Right cardiac atrium (tissue), 5 donors: ENCODE results near the gene RTL1. TPM values are rescaled to one million over a fixed set of nuclear protein-coding genes. Genes with fewer than 3 reads are reported as not detected.

Source experiments
- ATAC-seq, 2 donors: fragments of 200-7000 bp; cut with Tn5 transposase; one replicate each; pipeline versions ENCODE4 v1.8.0 to v1.9.1; 2020; ENCODE audit warnings: moderate library complexity in 2 of 2, mild to moderate bottlenecking in 1 of 2
- DNase-seq, 3 donors: peaks; one replicate each; pipeline ENCODE4 v3.0.0-alpha.2; 2020
- H3K27ac ChIP-seq: one replicate; pipeline ENCODE4 v1.5.1; 2013; ENCODE audit warnings: mild to moderate bottlenecking, low read length, control low read depth, moderate library complexity
- H3K27me3 ChIP-seq: one replicate; pipeline ENCODE4 v1.6.1; 2013; ENCODE audit not compliant: control insufficient read depth, insufficient read depth
- H3K4me1 ChIP-seq: one replicate; pipeline ENCODE4 v1.6.1; 2013; ENCODE audit warnings: low read length; ENCODE audit not compliant: control insufficient read depth, insufficient read depth
- H3K4me3 ChIP-seq: one replicate; pipeline ENCODE4 v1.5.1; 2013; ENCODE audit warnings: low read length, control low read depth
- H3K9me3 ChIP-seq: one replicate; pipeline ENCODE4 v1.6.1; 2013; ENCODE audit warnings: low read length; ENCODE audit not compliant: control insufficient read depth
- WGBS: extraction: QIAGEN DNeasy Blood & Tissue Kit; methylation state at CpG from one replicate; pipeline ENCODE4 v1.1.7; 2013; 5-methylcytosine and 5-hydroxymethylcytosine counted together
- intact Hi-C, 4 donors: fragments of 100-400 bp; cut with DNase I; formaldehyde crosslinking; loops; one replicate each; pipeline versions ENCODE4 v1.11.0 to v1.14.0; 2022 to 2023
- polyA plus RNA-seq: library from polyadenylated mRNA; stranded (reverse); fragments of 200-250 nt; gene quantifications from one replicate; pipeline ENCODE4 v1.2.3, GENCODE V29; 2013
- total RNA-seq, 4 donors: library from RNA; stranded (reverse); fragmentation: NEBNext Ultra II Directional; extraction: Animal tissue kit (Norgen Biotek cat#: 25700); gene quantifications; one replicate each; pipeline ENCODE4 v1.2.1, GENCODE V29; 2021
- donor health status: healthy with polysubstance abuse.
- donor health status: DM: no; HTN: yes; CAD: no.
- donor health status: DM: no; HTN: no; CAD: no.
- donor health status: DM: no; HTN: yes; CAD: no; lungs with severe emphysema.
- donor health status: DM: yes; HTN: yes; CAD: no.

Gene RTL1
- total and polyA plus RNA-seq, 5 donors: 0.05 TPM; not detected in 4

- WGBS: 79% methylated on average over 15 of the region's 15 CpGs
- H3K9me3 ChIP-seq: no peaks in the 10 kb centered on the region
- no peaks in the 10 kb centered on the region for H3K4me1 ChIP-seq
- H3K27ac ChIP-seq: no peak overlapping the region
- no peaks in the 10 kb centered on the region for H3K27me3 ChIP-seq
- H3K4me3 ChIP-seq: no peak overlapping the region
- ATAC-seq (no peak), DNase-seq (no peak)
- intact Hi-C loops: loop anchor here in 1 of 4 donors (10.0 kb wide), 1 partner anchor 783 kb away; no protein-coding TSS in a partner anchor
These were observed 61.6 kb downstream of the RTL1 start for GRCh38 chr14:100841761-100842403.

DNA sequence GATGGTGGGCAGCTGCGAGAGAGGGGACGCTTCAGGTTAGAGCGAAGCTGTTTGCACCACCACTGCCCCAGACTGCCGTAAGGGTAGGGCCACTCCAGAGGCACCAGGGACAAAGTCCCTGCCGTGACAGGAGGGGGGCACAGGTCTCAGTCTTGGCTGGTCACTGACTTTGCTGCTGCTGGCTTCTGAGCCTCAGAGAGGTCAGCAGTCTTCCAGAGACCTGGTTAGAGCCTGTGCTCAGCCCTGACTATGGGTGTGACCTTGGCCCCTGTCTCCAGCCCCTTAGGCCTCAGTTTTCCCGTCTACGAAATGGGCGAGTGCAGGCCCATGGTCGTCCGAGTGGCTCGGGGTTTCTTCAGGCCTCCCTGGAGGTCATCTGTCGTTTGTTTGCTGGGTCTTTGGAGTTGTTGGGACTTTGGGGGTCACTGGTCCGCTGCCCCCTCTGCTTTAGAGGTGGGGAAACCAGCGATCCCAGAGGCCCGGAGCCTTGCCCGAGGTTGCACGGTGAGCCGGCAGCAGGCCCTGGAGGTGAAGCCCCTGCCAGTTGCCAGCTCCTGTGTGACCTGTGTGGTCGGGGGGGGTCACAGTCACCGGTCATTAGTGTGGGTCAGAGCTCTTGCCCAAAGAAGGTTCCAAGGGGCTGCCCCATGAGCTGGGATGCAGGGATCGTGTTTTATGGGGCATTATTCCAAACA lies 62.3 kb downstream of the RTL1 start:
- no peaks in the 10 kb centered on the region for H3K4me1 ChIP-seq
- intact Hi-C loops: loop anchor here in 1 of 4 donors (10.0 kb wide), 1 partner anchor 784 kb away; no protein-coding TSS in a partner anchor
- no peaks in the 10 kb centered on the region for H3K9me3 ChIP-seq
- DNase-seq: peak in 1 of 3 donors; percentile 44
- ATAC-seq: no peak
- no peaks in the 10 kb centered on the region for H3K27me3 ChIP-seq
- no peak overlapping the region for H3K4me3 ChIP-seq
- no peak overlapping the region for H3K27ac ChIP-seq
- WGBS: 86% methylated on average over 21 of the region's 21 CpGs

DNA sequence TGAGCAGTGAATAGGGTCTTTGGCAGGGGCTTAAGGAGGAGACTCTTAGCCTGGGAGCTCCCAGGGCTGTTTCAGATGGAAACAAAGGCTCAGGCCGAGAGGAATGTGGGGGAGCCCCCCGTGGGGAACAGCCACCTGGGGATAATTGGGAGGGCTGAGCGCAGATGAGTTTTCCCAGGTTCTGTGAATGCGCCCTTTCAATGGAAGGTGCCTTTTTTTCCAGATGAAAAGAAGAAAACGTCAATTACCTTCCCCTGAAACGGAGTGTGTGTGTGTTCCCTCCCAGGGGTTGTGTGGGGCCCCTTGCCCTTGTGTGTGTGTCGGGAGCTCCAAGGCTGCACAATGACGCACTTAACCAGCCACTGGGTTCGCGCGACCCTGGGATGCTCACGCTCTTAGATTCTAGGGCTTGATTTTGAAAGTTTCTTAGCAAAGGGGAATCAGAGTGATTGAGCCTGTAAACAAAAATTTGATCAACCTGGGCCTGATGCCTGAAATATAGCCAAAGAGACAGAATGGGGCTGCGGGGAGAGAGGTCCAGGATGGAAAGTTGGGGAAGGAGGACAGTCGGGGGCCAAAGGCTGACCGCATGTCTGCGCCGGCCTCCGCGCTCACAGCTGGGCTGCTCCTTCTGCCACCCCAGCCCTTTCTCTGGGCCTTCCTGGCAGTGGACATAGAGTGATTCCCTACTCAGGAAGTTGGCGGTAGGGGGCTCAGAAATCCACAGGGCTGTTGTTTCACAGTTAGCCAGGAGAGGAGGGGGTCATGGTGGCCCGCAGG lies 63.0 kb downstream of the RTL1 start:
- no peaks in the 10 kb centered on the region for H3K4me1 ChIP-seq
- H3K4me3 ChIP-seq: no peak overlapping the region
- no peaks in the 10 kb centered on the region for H3K9me3 ChIP-seq
- 87% methylated on average over 21 of the region's 21 CpGs for WGBS
- H3K27me3 ChIP-seq: no peaks in the 10 kb centered on the region
- intact Hi-C loops: loop anchor here in 1 of 4 donors (10.0 kb wide), 1 partner anchor 784 kb away; no protein-coding TSS in a partner anchor
- DNase-seq (peak in 1 of 3 donors; percentile 5), ATAC-seq (no peak)
- H3K27ac ChIP-seq: no peak overlapping the region

DNA sequence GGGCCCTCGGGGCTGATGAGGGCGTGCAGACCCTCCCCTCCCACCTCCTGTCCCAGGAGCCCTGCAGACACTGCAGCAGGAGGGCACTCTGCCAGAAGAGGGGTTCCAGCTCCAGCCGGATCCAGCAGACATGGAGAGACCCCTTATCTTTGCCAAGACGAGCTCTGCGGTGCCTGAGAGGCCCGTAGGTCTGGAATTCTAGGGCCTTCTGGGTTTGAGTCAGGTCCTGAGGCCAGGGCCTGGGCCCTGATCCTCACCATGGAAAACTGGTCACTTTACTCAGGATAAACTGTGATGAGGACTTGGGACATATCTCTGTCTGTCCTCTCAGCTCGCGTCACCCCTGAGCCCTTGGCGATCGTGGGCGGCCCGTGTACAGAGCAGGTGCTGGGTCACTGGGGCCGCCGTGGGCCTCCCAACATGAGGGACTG lies 63.8 kb downstream of the RTL1 start:
- H3K4me1 ChIP-seq: no peaks in the 10 kb centered on the region
- DNase-seq (peak in 1 of 3 donors; percentile 24), ATAC-seq (no peak)
- 49% methylated on average over 14 of the region's 14 CpGs for WGBS
- no peaks in the 10 kb centered on the region for H3K27me3 ChIP-seq
- no peak overlapping the region for H3K4me3 ChIP-seq
- intact Hi-C loops: loop anchor here in 1 of 4 donors (10.0 kb wide), 1 partner anchor 785 kb away; no protein-coding TSS in a partner anchor
- no peak overlapping the region for H3K27ac ChIP-seq
- no peaks in the 10 kb centered on the region for H3K9me3 ChIP-seq

DNA sequence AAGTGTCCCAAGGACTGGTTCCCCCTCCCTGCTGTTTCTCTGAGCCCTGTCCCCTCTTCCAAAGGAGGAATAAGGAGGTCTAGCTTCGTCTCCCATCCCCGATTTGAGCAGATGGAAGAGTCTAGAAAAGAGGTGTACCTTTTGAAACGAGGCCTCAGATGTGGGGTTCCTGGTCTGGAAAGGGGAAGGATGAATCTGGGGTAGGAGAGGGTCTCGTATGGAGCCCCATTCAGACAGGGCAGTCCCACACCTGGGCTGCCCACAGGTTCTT lies 64.3 kb downstream of the RTL1 start:
- H3K9me3 ChIP-seq: no peaks in the 10 kb centered on the region
- H3K27me3 ChIP-seq: no peaks in the 10 kb centered on the region
- ATAC-seq (no peak), DNase-seq (no peak)
- H3K4me3 ChIP-seq: no peak overlapping the region
- WGBS: 61% methylated on average over 4 of the region's 4 CpGs
- no peak overlapping the region for H3K27ac ChIP-seq
- intact Hi-C loops: no loop called here
- H3K4me1 ChIP-seq: no peaks in the 10 kb centered on the region

- H3K4me3 ChIP-seq: no peak overlapping the region
- H3K4me1 ChIP-seq: no peaks in the 10 kb centered on the region
- ATAC-seq (no peak), DNase-seq (peak in 1 of 3 donors; percentile 28)
- no peaks in the 10 kb centered on the region for H3K27me3 ChIP-seq
- H3K9me3 ChIP-seq: no peaks in the 10 kb centered on the region
- WGBS: 74% methylated on average over 14 of the region's 14 CpGs
- intact Hi-C loops: no loop called here
- H3K27ac ChIP-seq: no peak overlapping the region
These were observed 64.8 kb downstream of the RTL1 start for GRCh38 chr14:100838493-100839314.

- DNase-seq: no peak
- WGBS: 89% methylated on average over 8 of the region's 8 CpGs
- Histone ChIP-seq H3K9me3 (no peaks in the 10 kb centered on the region), H3K4me1 (no peaks in the 10 kb centered on the region), H3K27ac (no peak overlapping the region), H3K27me3 (no peaks in the 10 kb centered on the region), H3K4me3 (no peak overlapping the region)
- ATAC-seq: no peak
- intact Hi-C loops: no loop called here
These were observed 65.6 kb downstream of the RTL1 start for GRCh38 chr14:100837805-100838350.

DNA sequence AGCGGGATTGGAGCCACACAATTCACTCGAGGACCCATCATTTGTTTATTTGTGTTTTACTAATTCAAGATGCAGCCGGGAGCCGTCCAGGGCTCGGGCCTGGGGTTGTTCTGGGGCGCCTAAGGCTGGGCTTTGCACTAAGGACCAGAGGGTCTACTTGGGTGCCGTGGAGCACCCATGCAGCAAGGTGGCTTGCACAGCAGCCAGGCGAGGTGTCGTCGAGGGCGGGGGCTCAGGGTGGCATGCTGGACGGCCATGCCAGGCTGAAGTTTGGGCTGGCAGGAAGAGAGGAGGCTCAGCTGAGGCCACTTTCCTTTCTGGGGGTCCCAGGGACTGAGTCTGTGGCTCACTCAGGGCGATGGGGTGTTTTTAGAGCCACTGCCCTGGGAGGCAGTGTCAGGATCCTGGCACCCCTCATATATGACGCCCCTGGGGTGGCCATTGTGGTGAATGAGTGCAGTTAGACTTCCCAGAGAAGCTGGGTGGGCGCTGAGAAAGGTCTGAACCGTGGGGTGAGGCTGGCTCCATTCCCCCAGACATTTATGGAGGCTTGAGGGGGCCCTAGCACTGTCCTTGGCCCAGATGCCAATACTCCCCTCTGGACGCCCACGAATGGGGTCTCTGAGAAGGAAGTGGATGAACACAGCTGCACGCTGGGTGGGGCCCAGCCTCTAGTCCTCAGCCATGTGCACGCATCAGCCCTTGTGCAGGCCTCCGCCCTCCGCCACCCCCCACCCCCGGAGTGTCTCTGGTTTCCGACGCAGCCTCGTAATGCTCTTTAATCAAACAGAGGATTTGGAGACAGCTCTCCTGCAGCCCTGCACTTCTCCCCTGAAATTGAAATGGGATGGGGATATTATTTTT lies 66.3 kb downstream of the RTL1 start:
- intact Hi-C loops: no loop called here
- WGBS: 83% methylated on average over 26 of the region's 26 CpGs
- H3K9me3 ChIP-seq: no peaks in the 10 kb centered on the region
- H3K4me3 ChIP-seq: no peak overlapping the region
- no peaks in the 10 kb centered on the region for H3K4me1 ChIP-seq
- ATAC-seq: no peak
- DNase-seq: peak in 1 of 3 donors; percentile 38
- H3K27ac ChIP-seq: no peak overlapping the region
- no peaks in the 10 kb centered on the region for H3K27me3 ChIP-seq

DNA sequence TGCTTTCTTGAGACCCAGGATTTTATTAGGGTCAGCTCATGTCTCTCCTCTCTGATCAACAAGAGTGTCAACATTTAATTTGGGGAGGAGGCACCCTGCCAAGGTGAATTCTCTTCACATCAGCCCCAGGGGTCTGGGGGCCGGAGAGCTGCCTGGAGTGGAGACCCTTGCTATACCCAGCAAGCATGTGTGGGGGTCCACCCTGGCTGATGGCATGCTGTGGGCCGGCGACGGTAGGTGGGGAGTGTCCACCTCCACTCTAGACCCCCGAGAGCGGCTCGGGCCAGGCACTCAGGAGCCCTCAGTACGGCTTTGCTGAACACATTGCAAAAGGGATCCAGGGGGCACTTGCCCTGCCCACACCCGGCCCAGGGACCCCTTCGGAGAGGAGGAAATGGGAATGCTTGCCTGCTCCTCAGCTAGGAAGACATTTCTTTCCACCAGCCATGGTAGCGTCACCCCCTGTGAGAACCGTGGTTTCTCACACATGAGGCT lies 67.2 kb downstream of the RTL1 start:
- no peak overlapping the region for H3K4me3 ChIP-seq
- WGBS: 87% methylated on average over 12 of the region's 12 CpGs
- no peak for ATAC-seq
- no peaks in the 10 kb centered on the region for H3K4me1 ChIP-seq
- H3K9me3 ChIP-seq: no peaks in the 10 kb centered on the region
- no peak overlapping the region for H3K27ac ChIP-seq
- peak in 1 of 3 donors; percentile 22 for DNase-seq
- no peaks in the 10 kb centered on the region for H3K27me3 ChIP-seq
- intact Hi-C loops: no loop called here
